ENCODE measurements around the gene RXFP3. TPM values are rescaled to one million over a fixed set of nuclear protein-coding genes. Genes with fewer than 3 reads are reported as not detected.
"Not testable (repeated sequence)": the region's sequence is repeated elsewhere in the genome, so short reads cannot be mapped to it uniquely, and the experiment has no call there.

RXFP3 gene
- total RNA-seq, 6 donors from 2014 or later: not detected

DNA sequence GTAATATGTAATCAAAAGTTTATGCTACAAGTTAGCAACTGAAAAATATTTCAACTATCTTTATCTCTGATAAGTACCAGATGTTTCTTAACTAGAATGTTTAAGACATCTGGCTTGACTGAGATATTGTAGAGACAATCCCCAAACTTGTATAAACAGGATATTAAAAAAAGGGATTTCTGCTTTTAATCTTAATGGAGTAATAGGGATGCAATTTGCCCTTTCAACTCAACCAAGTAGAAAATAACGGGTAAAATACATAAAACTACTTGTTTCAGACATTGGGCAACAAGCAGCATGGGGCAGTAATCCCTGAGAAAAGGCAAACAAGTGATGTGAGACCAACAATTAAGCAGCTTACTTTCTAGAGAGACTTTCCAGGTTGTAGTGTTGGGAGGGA lies 35.0 kb upstream of the RXFP3 start:
- no peaks in the 10 kb centered on the region for H3K36me3 ChIP-seq
- H3K9me3 ChIP-seq: peaks cover 0 to 6% (median 0%) of the 10 kb centered on the region in 4 donors
- no peak overlapping the region for H3K27ac ChIP-seq
- 53 to 62% methylated on average over 1 of the region's 1 CpG for WGBS, 2 donors
- no peak overlapping the region for H3K4me3 ChIP-seq
- H3K27me3 ChIP-seq: no peaks in the 10 kb centered on the region
- TF ChIP-seq POLR2A (IDR thresholded peaks at IDR 0.05): no peak
- TF ChIP-seq, protein P1, sequence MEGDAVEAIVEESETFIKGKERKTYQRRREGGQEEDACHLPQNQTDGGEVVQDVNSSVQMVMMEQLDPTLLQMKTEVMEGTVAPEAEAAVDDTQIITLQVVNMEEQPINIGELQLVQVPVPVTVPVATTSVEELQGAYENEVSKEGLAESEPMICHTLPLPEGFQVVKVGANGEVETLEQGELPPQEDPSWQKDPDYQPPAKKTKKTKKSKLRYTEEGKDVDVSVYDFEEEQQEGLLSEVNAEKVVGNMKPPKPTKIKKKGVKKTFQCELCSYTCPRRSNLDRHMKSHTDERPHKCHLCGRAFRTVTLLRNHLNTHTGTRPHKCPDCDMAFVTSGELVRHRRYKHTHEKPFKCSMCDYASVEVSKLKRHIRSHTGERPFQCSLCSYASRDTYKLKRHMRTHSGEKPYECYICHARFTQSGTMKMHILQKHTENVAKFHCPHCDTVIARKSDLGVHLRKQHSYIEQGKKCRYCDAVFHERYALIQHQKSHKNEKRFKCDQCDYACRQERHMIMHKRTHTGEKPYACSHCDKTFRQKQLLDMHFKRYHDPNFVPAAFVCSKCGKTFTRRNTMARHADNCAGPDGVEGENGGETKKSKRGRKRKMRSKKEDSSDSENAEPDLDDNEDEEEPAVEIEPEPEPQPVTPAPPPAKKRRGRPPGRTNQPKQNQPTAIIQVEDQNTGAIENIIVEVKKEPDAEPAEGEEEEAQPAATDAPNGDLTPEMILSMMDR (IDR thresholded peaks at IDR 0.05): no peak
- TF ChIP-seq POLR2AphosphoS5 (IDR thresholded peaks at IDR 0.05): no peak
- no peak for TF ChIP-seq EP300 (IDR thresholded peaks at IDR 0.05)
- no peak for ATAC-seq (ENCODE audit: low FRiP score in 2 of 2)
- no peak for DNase-seq
- H3K4me1 ChIP-seq: no peaks in the 10 kb centered on the region

DNA sequence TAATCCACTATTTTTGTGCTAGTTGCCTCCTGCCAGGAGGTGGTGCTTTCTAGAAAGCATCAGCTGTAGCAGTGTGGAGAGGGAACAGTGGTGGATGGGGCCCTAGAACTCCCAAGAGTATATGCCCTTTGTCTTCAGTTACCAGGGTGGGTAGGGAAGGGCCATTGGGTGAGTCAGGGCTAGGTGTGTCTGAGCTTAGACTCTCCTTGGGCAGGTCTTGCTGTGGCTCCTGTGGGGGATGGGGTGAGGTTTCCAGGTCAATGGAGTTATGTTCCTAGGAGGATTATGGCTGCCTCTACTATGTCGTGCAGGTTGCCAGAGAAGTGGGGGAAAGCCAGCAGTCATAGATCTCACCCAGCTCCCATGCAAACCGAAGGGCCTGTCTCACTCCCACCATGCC lies 33.1 kb upstream of the RXFP3 start:
- H3K4me1 ChIP-seq: no peaks in the 10 kb centered on the region
- TF ChIP-seq POLR2A (IDR thresholded peaks at IDR 0.05): no peak
- no peak for TF ChIP-seq EP300 (IDR thresholded peaks at IDR 0.05)
- TF ChIP-seq POLR2AphosphoS5 (IDR thresholded peaks at IDR 0.05): no peak
- TF ChIP-seq, protein P1 (IDR thresholded peaks at IDR 0.05): no peak
- 88 to 100% methylated on average over 1 to 2 of the region's 2 CpGs for WGBS, 2 donors
- H3K27me3 ChIP-seq: no peaks in the 10 kb centered on the region
- no peaks in the 10 kb centered on the region for H3K36me3 ChIP-seq
- no peak for ATAC-seq (ENCODE audit: low FRiP score in 2 of 2)
- no peak overlapping the region for H3K4me3 ChIP-seq
- H3K9me3 ChIP-seq: peaks cover 3 to 14% (median 9%) of the 10 kb centered on the region in 4 donors
- H3K27ac ChIP-seq: no peak overlapping the region
- DNase-seq: no peak

DNA sequence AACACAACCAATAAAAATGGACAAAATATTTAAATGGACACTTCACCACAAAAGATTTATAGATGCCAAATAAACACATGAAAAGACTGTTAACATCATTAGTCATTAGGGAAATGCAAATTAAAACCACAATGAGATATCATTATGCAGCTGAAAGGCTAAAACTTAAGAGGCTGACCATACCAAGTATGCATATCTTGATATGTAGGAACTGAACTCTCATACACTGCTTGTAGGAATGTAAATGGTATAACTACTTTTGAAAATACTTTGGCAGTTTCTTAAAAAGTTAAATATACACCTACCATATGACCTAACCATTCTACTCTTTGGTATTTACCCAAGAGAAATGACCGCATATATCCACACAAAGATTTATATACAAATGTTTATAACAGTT lies 30.8 kb upstream of the RXFP3 start:
- TF ChIP-seq POLR2AphosphoS5 (IDR thresholded peaks at IDR 0.05) (no peak), POLR2A (IDR thresholded peaks at IDR 0.05) (no peak), EP300 (IDR thresholded peaks at IDR 0.05) (no peak)
- TF ChIP-seq, protein P1 (IDR thresholded peaks at IDR 0.05): no peak
- no peak for DNase-seq
- Histone ChIP-seq H3K9me3 (peaks cover 3 to 14% (median 9%) of the 10 kb centered on the region in 4 donors), H3K36me3 (no peaks in the 10 kb centered on the region), H3K4me1 (no peaks in the 10 kb centered on the region), H3K27ac (no peak overlapping the region), H3K4me3 (no peak overlapping the region), H3K27me3 (no peaks in the 10 kb centered on the region)
- 63 to 70% methylated on average over 1 of the region's 1 CpG for WGBS, 2 donors
- no peak for ATAC-seq (ENCODE audit: low FRiP score in 2 of 2)

DNA sequence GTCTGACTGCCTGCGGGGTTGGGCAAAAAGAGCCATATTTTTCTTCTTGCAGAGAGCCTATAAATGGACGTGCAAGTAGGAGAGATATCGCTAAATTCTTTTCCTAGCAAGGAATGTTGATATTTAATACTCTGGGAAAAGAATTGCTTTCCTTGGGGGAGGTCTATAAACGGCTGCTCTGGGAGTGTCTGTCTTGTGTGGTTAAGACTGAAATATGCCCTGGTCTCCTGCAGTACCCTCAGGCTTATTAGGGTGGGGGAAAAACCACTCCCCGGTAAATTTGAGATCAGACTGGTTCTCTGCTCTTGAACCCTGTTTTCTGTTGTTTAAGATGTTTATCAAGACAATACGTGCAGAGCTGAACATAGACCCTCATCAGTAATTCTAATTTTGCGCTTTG lies 29.9 kb upstream of the RXFP3 start:
- H3K36me3 ChIP-seq; DNase-seq; H3K4me1 ChIP-seq; H3K27me3 ChIP-seq; H3K4me3 ChIP-seq; ATAC-seq (ENCODE audit: low FRiP score in 2 of 2); H3K27ac ChIP-seq: not testable (repeated sequence)
- peaks cover 3 to 14% (median 9%) of the 10 kb centered on the region in 4 donors for H3K9me3 ChIP-seq
- 78 to 86% methylated on average over 7 of the region's 7 CpGs for WGBS, 2 donors

DNA sequence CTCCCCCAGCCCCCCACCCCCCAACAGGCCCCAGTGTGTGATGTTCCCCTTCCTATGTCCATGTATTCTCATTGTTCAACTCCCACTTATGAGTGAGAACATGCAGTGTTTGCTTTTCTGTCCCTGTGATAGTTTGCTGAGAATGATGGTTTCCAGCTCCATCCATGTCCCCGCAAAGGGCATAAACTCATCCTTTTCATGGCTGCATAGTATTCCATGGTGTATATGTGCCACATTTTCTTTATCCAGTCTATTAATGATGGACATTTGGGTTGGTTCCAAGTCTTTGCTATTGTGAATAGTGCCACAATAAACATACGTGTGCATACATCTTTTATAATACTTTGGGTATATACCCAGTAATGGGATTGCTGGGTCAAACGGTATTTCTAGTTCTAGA lies 21.3 kb upstream of the RXFP3 start:
- H3K4me3 ChIP-seq; H3K27ac ChIP-seq; ATAC-seq (ENCODE audit: low FRiP score in 2 of 2); H3K36me3 ChIP-seq; H3K4me1 ChIP-seq; DNase-seq; H3K9me3 ChIP-seq; H3K27me3 ChIP-seq: not testable (repeated sequence)
- WGBS, 2 donors: 89 to 90% methylated on average over 3 of the region's 3 CpGs

DNA sequence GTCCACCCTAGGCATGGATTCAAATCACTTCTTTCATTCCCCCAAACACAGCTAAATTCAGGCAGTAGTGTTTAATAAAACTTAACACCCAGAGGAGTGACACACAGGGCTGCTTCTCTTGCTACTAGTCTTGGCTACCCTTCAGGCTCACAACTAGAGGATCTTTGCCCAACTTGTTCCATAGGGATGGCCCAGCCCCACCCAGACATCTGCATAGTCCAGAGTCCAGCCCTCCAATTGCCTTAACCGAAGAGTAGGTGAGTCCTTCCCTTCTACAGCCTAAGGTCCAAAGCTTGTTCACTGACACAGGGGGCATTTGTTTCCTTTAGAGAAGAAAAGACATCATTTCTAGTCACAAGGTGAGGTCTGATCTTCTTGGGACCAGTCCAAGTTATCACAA lies 15.2 kb upstream of the RXFP3 start:
- 86 to 87% methylated on average over 1 of the region's 1 CpG for WGBS, 2 donors
- Histone ChIP-seq H3K4me1 (no peaks in the 10 kb centered on the region), H3K27me3 (no peaks in the 10 kb centered on the region), H3K9me3 (peaks cover 0 to 7% (median 2%) of the 10 kb centered on the region in 4 donors), H3K36me3 (no peaks in the 10 kb centered on the region), H3K4me3 (no peak overlapping the region), H3K27ac (no peak overlapping the region)
- TF ChIP-seq POLR2A (IDR thresholded peaks at IDR 0.05) (no peak), EP300 (IDR thresholded peaks at IDR 0.05) (no peak), POLR2AphosphoS5 (IDR thresholded peaks at IDR 0.05) (no peak)
- TF ChIP-seq, protein P1 (IDR thresholded peaks at IDR 0.05): no peak
- DNase-seq (no peak), ATAC-seq (ENCODE audit: low FRiP score in 2 of 2) (no peak)

Measured in upper lobe of left lung (tissue), 6 donors.